Activated gamma-delta T cell treated with Interleukin-2 at 50 U/mL for 16 hours (primary cell): ENCODE results near the gene RNF17.
"Not testable (repeated sequence)": the region's sequence is repeated elsewhere in the genome, so short reads cannot be mapped to it uniquely, and the experiment has no call there.

Experiments used
- DNase-seq: peaks from one replicate; pipeline ENCODE4 v3.0.0-alpha.2; 2020

Gene RNF17

DNA sequence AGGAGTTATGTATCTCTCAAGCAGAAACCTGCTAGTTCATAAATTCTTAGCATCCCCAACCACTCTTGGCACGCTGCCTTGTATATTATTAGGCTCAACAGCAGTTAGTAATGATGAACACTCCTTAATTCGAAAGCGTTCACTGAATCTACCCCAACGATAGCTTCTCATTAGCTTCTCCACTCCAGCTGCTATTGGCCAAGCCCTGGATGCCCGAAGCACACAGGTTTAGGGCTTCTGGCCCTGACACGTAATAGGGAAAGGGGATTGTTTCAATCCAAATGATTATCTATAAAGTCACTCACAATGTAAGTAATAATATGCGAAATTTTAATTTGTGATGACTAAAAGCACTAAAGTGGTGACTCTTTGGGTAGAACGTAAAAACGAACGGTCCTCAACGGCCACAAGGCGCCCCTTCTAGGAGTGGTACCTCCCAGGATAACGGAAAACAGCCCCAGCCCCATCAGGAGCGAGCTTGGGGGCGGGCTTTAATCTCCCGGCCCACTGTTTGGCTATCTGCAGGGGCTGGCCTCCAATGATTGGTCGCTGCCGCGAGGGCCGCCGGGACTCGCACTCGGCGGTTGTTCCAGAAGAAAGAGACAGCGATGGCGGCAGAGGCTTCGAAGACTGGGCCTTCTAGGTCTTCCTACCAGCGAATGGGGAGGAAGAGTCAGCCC lies at the start of gene RNF17:
TSS of gene RNF17 (plus strand) at position 574 of the 680 bp plus-strand sequence. CDS start at position 609, 35 bp downstream.
- DNase-seq: no peak

DNA sequence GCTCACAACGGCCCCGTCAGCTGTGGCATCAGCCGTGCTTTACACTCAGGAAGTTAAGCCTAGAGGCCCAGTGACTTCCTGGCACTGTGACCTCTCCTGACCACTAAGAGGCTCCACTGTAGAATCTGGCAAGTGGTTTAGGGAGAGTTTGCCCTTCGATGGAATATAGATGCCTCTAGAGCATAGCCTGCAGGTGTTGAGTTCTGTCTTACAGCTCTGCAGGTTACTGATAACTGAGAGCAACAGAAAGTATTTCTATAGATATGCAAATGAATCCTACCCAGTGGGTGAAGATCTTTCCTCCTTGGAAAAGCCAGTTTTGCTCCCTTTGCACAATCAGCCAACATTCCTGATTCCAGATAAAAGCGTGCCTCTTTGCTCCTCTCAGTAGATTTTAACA lies 48.0 kb upstream of the RNF17 start:
- DNase-seq: no peak

DNA sequence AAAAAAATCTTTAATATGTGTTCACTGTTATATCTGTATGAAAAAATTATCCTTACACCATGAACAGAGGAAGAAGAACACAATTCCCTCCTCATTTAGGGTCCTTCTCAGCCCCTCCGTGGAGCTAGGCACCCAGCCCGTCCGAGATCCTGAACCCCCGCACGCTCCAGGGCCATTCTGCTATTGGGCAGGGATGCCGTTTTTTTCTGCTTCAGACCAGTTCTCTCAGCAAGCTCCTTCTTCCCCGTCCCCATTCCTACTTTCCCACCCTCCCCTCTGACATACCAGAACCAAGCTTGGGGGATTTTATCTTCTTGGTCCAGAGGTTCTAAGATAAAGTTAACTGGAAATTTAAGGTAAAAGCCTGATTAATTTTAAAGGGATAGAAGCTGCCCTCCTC lies 47.5 kb upstream of the RNF17 start:
- DNase-seq: no peak

GRCh38 chr13:24717217-24717616 lies 46.8 kb upstream of the RNF17 start:
- DNase-seq: no peak

DNA sequence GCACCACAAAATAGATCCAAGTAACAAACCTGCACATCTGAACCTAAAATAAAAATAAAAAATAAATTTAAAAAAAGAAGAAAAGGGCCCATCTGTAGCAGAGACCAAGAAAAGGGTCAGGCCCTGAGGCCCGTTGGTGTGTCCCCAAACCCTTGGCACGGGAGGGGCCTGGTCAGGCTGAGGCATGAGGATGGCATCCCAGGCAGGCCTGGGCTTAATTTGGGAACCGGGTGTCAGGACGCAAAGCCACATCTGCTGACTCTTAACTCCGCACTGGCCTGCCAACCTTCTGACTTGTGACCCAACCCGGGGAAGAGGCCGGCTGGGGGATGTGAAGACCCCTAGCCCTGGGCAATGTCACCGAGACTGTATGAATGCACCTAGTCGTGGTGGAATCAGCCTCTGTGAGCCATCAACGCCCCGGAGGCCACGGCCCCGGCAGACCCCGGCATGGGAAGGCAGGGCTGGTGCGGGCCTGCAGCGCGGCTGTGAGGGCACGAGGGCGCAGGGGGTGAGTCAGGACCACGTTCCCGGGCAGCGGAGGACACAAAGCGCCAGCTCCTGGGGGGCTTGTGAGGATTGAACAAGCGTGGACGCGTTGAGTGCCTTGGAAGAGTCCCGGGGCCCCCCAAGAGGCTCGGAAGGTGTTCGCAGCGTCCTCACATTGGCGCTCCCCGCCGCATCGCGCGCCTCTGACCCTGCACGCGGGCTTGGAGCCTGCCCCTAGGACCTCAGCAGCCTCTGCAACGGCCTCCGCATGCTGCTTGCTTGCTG lies 45.6 kb upstream of the RNF17 start:
- DNase-seq: no peak

DNA sequence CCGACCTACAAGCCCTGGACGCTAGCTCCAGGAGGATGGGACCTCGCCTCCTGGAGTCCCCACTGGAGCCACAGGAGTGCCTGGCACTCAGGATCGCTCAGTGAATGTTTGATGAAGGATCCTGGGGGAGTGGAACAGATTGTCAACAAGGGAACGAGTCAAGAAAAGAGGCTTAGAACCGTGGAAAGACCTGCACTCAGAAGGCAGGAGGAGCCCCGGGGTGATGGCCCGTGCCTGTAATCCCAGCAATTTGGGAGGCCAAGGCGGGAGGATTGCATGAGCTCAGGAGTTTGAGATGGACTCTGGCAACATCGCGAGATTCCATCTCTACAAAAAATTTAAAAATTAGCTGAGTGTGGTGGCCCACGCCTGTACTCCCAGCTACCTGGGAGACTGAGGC lies 44.8 kb upstream of the RNF17 start:
- DNase-seq: no peak

DNA sequence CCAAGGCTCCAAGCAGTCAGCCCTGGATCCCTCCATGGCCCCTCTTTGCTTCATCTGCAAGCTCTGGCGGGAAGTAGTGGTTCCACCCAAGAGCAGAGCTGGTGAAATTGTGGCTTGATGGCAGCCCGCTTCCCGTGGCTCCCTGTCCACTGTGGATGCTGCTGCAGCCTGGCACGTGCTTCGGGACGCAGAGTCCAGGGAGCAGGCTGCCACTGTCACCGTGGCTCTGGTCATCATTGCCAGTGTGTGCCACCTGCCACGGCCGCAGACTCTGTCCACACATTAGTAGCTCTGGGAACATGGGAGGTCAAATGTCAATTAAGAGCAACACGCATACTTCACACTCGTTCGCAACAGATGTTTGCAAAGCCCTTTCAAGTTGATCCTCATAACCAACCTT lies 40.8 kb upstream of the RNF17 start:
- DNase-seq: no peak

DNA sequence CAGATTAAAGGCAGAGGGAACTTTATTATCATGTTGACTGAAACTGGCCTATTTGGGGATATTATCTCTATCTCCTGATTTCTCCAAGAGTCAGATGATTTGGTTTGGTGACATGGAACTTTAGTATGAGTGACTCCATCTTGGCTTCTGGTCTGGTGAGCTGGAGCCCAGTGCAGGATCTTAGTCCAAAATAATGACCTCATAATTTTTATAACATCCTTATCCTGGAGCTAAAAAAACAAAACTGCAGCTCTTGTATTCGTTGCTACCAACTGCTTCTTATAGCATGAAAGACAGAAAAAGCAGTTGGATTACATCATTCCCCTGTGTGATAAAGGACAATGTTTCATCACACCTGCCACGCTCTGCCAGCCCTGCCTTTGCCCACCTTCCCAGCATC lies 39.3 kb upstream of the RNF17 start:
- no peak for DNase-seq

- DNase-seq: no peak
Observed at GRCh38 chr13:24725379-24725778, 38.6 kb upstream of the RNF17 start.

DNA sequence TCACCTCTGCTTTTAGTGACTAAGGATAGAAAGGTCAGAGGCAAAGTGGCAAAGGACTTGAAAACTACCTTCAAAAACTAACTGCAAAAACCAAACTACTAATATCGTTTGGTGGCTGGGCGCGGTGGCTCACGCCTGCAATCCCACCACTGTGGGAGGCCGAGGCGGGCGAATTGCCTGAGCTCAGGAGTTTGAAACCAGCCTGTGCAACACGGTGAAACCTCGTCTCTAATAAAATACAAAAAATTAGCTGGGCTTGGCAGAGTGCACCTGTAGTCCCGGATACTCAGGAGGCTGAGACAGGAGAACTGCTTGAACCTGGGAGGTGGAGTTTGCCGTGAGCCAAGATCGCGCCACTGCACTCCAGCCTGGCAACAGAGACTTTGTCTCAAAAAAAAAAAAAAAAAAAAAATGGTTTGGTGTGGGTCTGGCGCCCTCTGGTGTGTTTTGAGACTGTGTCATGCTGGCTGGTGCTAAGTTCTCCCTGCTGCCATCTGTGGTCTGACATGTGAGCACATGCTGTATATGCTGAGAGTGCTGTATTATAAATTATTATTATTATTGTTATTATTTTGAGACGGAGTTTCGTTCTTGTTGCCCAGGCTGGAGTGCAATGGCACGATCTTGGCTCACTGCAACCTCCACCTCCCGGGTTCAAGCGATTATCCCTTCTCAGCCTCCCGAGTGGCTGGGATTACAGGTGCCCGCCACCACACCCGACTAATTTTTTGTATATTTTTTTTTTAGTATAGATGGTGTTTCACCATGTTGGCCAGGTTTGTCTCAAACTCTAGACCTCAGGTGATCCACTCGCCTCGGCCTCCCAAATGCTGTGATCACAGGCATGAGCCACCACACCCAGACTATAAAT lies 36.0 kb upstream of the RNF17 start:
- peak; percentile 67 for DNase-seq

DNA sequence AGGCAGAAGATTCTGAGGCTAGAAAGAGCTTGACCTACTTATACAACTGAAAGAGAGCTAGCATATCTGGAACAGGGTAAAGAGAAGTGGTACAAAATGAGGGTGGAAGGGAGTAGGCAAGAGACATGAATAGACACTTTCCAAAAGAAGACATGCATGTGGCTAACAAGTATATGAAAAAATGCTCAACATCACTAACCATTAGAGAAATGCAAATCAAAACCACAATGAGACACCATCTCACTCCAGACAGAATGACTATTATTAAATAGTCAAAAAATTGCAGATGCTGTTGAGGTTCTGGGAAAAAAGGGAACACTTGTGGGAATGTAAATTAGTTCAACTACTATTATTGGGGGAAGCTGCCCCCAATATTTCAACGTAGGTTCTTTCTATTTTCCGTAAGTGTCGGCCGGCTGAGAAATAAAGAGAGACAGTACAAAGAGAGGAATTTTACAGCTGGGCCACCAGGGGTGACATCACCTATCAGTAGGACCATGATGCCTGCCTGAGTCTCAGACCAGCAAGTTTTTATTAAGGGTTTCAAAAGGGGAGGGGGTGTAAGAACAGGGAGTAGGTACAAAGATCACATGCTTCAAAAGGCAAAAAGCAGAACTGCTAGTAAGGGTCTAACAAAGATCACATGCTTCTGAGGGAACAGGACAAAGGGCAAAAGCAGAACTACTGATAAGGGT lies 32.9 kb upstream of the RNF17 start:
- not testable (repeated sequence) for DNase-seq

GRCh38 chr13:24734950-24735349 lies 29.0 kb upstream of the RNF17 start:
- DNase-seq: no peak

- DNase-seq: no peak
Observed at GRCh38 chr13:24737042-24737441, 26.9 kb upstream of the RNF17 start.

GRCh38 chr13:24738366-24738847 lies 25.6 kb upstream of the RNF17 start:
- DNase-seq: no peak

GRCh38 chr13:24740014-24740890 lies 23.7 kb upstream of the RNF17 start:
- DNase-seq: no peak

DNA sequence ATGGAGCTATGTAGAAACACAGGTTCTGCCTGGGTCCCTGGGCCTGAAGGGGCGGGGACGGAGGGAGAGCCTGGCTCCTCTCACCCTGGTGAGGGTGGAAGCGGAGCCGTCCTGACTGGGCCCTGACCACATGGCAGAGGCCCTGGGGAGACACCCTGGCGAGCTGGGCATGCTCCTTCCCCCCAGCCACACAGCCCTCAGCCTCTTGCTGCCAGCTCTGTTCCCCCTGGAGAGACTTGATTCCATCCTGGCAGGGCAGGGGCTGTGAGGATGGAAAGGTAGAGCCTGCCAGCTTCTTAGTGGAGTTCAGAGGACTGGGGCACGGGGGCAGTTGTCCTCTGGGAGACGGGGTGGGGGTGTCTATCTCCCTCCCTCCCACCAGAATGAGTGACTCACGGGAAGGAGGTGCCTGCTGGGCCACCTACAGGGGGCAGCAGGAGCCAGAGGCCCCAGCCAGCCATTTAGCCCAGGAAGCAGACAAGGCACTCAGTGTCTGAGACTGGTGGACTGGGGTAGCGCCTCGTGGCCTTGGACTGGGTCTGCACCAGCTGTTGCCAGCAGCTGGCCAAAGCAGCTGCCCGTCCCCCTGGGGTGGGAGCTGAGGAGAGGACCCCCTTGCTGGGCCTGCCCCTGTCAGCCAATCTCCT lies 22.8 kb upstream of the RNF17 start:
- DNase-seq: no peak

DNA sequence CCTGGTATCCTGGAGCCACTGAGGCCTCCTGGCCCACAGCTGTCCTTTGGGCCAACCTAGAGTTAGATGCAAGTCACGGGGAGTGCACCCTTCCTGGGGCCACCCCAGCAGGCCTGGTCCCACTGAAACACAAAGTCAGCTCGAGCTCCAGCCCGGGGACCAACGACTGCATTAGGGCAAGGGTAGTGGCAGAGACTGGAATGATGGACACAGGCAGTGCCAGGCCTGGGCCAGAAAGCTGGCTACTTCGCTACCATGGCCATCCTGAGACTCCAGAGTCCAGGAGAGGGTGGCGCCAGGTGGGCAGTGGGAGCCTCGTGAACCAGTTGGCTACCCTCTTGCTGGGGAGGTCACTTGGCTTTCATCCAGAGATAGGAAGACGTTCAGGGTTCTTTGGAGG lies 22.2 kb upstream of the RNF17 start:
- no peak for DNase-seq

GRCh38 chr13:24742294-24742693 lies 21.7 kb upstream of the RNF17 start:
- no peak for DNase-seq

GRCh38 chr13:24742977-24743376 lies 21.0 kb upstream of the RNF17 start:
- no peak for DNase-seq

DNA sequence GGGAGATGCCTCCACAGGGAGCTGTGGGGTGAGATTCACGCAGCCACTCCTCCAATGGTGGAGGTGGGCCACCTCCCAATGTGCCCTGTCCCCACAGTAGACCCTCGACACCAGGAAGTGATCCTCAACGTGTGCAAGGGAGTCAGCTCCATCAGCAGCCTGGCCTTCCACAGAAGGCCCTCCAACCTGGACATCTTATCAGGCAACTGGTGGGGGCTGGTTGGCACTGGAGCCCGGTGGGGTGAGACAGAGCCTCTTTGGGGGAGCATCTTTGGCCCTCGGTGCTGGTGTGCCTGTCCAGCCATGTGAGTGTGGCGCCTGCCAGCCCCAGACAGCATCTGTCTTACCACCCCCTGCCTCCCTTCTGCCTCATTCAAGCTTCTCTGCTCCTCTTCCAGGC lies 19.7 kb upstream of the RNF17 start:
- no peak for DNase-seq

- DNase-seq: no peak
Observed at GRCh38 chr13:24745516-24745860, 18.5 kb upstream of the RNF17 start.
